HepG2 (cell line): Measurements from ENCODE around the gene CAMKMT. TPM values are rescaled to one million over a fixed set of nuclear protein-coding genes. Genes with fewer than 3 reads are reported as not detected.

Experiments
- CSRNP2 ChIP-seq: sonication (generic); formaldehyde crosslinking; conservative IDR thresholded peaks from 2 replicates; pipeline ENCODE4 v1.8.0; 2022; ENCODE audit warnings: low read depth, missing genetic modification reagents
- DBP ChIP-seq: sonication (generic); formaldehyde crosslinking; IDR thresholded peaks from 2 replicates; pipeline ENCODE4 v1.4.0; 2020; ENCODE audit warnings: missing genetic modification reagents; ENCODE audit errors: not compliant biosample characterization
- DPF2 ChIP-seq: sonication (generic); formaldehyde crosslinking; IDR thresholded peaks from 2 replicates; pipeline ENCODE4 v1.4.0; 2020; ENCODE audit warnings: mild to moderate bottlenecking, low read depth, missing genetic modification reagents, borderline replicate concordance
- MTERF4 ChIP-seq: sonication (generic); formaldehyde crosslinking; IDR thresholded peaks from 2 replicates; pipeline ENCODE4 v1.8.0; 2023; ENCODE audit warnings: mild to moderate bottlenecking, missing genetic modification reagents
- PITX1 ChIP-seq: sonication (generic); formaldehyde crosslinking; IDR thresholded peaks from 2 replicates; pipeline ENCODE4 v1.5.1; 2020; ENCODE audit warnings: mild to moderate bottlenecking, missing genetic modification reagents
- PRDM4 ChIP-seq: sonication (generic); formaldehyde crosslinking; IDR thresholded peaks from 2 replicates; pipeline ENCODE4 v1.9.0; 2021; ENCODE audit warnings: missing genetic modification reagents, borderline replicate concordance
- RAD51 ChIP-seq: fragments of 450-650 bp; IDR thresholded peaks from 2 replicates; pipeline ENCODE4 v1.6.1; 2016; ENCODE audit warnings: borderline replicate concordance
- SMAD1 ChIP-seq: sonication (generic); formaldehyde crosslinking; IDR thresholded peaks from 2 replicates; pipeline ENCODE4 v1.4.0; 2020; ENCODE audit warnings: missing genetic modification reagents, low read depth, mild to moderate bottlenecking, borderline replicate concordance
- SP140L ChIP-seq: sonication (generic); formaldehyde crosslinking; IDR thresholded peaks from 2 replicates; pipeline ENCODE4 v1.4.0; 2020; ENCODE audit warnings: missing genetic modification reagents, borderline replicate concordance
- THAP7 ChIP-seq: sonication (generic); formaldehyde crosslinking; IDR thresholded peaks from 2 replicates; pipeline ENCODE4 v1.8.1; 2023; ENCODE audit warnings: mild to moderate bottlenecking, missing genetic modification reagents
- TRAFD1 ChIP-seq: sonication (generic); formaldehyde crosslinking; IDR thresholded peaks from 2 replicates; pipeline ENCODE4 v1.5.1; 2020; ENCODE audit warnings: missing genetic modification reagents, mild to moderate bottlenecking, borderline replicate concordance
- ZMYM2 ChIP-seq: sonication (generic); formaldehyde crosslinking; IDR thresholded peaks from 2 replicates; pipeline ENCODE4 v1.8.0; 2022; ENCODE audit warnings: mild to moderate bottlenecking, missing genetic modification reagents
- ZNF160 ChIP-seq: sonication (generic); formaldehyde crosslinking; IDR thresholded peaks from 2 replicates; pipeline ENCODE4 v1.8.0; 2022; ENCODE audit warnings: mild to moderate bottlenecking, inconsistent platforms, missing genetic modification reagents
- ZNF20 ChIP-seq: sonication (generic); formaldehyde crosslinking; IDR thresholded peaks from 2 replicates; pipeline ENCODE4 v1.4.0; 2020; ENCODE audit warnings: mild to moderate bottlenecking, moderate library complexity, missing genetic modification reagents
- ZNF615 ChIP-seq: sonication (generic); formaldehyde crosslinking; IDR thresholded peaks from 2 replicates; pipeline ENCODE4 v1.5.0; 2020; ENCODE audit warnings: mild to moderate bottlenecking, missing genetic modification reagents, borderline replicate concordance
- ZNF790 ChIP-seq: sonication (generic); formaldehyde crosslinking; IDR thresholded peaks from 2 replicates; pipeline ENCODE4 v1.8.0; 2022; ENCODE audit warnings: missing genetic modification reagents, mild to moderate bottlenecking, borderline replicate concordance
- polyA plus RNA-seq, 8 experiments: library from polyadenylated mRNA; depleted of rRNA in 3 of 8; stranded (reverse) in 7 of 8; unstranded in 1 of 8; fragments of >200 nt; fragmentation: Illumina TruSeq in 4 of 8; extraction: Trizol in 4 of 8; gene quantifications; 2 replicates each; pipeline versions ENCODE4 v1.2.1 to v1.2.3, GENCODE V29; 2011 to 2016; ENCODE audit warnings: low read depth in 4 of 8, missing spikeins in 1 of 8, mixed read lengths in 1 of 8; ENCODE audit not compliant: insufficient read depth in 1 of 8
- total RNA-seq, 5 experiments: library from RNA; depleted of rRNA; stranded (reverse); fragments of >200 nt; fragmentation: Illumina TruSeq; extraction: Trizol; gene quantifications; 2 replicates each; pipeline ENCODE4 v1.2.3, GENCODE V29; 2016; ENCODE audit warnings: low read depth in 1 of 5

Gene CAMKMT
- total and polyA plus RNA-seq, 2 of the 13 experiments (the other 11 are each of a cell fraction or from before 2014, with no cell fraction given), result 6.9 to 20.8 TPM

- TF ChIP-seq PRDM4 (CRISPR knock-in tag) (peak; percentile 73; the same call in 1 of the 2 replicates), ZNF790 (CRISPR knock-in tag) (no peak), SMAD1 (CRISPR knock-in tag) (peak; percentile 85; the same call in 1 of the 2 replicates), ZNF20 (CRISPR knock-in tag) (no peak), ZMYM2 (CRISPR knock-in tag) (0 out of 2 replicates have a peak, but pooled peaks have one; percentile 25), SP140L (CRISPR knock-in tag) (no peak; the same call in 1 of the 2 replicates), RAD51 (no peak), TRAFD1 (CRISPR knock-in tag) (no peak), DBP (CRISPR knock-in tag) (no peak), ZNF615 (CRISPR knock-in tag) (no peak), DPF2 (CRISPR knock-in tag) (no peak; the same call in 1 of the 2 replicates), MTERF4 (CRISPR knock-in tag) (peak; percentile 94), ZNF160 (peak; percentile 59; the same call in 1 of the 2 replicates), THAP7 (CRISPR knock-in tag) (0 out of 2 replicates have a peak, but pooled peaks have one; percentile 50), CSRNP2 (no peak), PITX1 (CRISPR knock-in tag) (peak; percentile 48; the same call in 1 of the 2 replicates)
These were observed at the start of gene CAMKMT, which contains the start of gene PREPL (continued) for GRCh38 chr2:44361330-44362206.
